Keratinocyte (primary cell): ENCODE data around the gene GIN1.

ENCODE experiments used
- EZH2 ChIP-seq: IDR thresholded peaks from one replicate; pipeline ENCODE4 v1.6.1; 2012; ENCODE audit warnings: inconsistent platforms, mild to moderate bottlenecking, low read length, moderate library complexity
- TF ChIP-seq, protein P1 (sequence below), 3 experiments: IDR thresholded peaks in 1 of 3; conservative IDR thresholded peaks in 1 of 3; optimal IDR thresholded peaks in 1 of 3; 2 replicates in 2 of 3; 3 replicates in 1 of 3; pipeline versions ENCODE3 to v1.5.1; 2011; ENCODE audit warnings: low read length in 3 of 3, mild to moderate bottlenecking in 3 of 3, moderate library complexity in 2 of 3, control low read depth in 1 of 3, inconsistent platforms in 1 of 3; ENCODE audit not compliant: insufficient read depth in 2 of 3; ENCODE audit errors: extremely low read depth in 1 of 3

GRCh38 chr5:103059525-103059924, 60.4 kb downstream of the GIN1 start:
- TF ChIP-seq, protein P1, sequence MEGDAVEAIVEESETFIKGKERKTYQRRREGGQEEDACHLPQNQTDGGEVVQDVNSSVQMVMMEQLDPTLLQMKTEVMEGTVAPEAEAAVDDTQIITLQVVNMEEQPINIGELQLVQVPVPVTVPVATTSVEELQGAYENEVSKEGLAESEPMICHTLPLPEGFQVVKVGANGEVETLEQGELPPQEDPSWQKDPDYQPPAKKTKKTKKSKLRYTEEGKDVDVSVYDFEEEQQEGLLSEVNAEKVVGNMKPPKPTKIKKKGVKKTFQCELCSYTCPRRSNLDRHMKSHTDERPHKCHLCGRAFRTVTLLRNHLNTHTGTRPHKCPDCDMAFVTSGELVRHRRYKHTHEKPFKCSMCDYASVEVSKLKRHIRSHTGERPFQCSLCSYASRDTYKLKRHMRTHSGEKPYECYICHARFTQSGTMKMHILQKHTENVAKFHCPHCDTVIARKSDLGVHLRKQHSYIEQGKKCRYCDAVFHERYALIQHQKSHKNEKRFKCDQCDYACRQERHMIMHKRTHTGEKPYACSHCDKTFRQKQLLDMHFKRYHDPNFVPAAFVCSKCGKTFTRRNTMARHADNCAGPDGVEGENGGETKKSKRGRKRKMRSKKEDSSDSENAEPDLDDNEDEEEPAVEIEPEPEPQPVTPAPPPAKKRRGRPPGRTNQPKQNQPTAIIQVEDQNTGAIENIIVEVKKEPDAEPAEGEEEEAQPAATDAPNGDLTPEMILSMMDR (optimal IDR thresholded peaks at IDR 0.05 in 1 of 3, IDR thresholded peaks at IDR 0.05 in 1 of 3, conservative IDR thresholded peaks at IDR 0.05 in 1 of 3; ENCODE audit: extremely low read depth in 1 of 3, insufficient read depth in 2 of 3, low read length in 3 of 3): no peak
- TF ChIP-seq EZH2: no peak
